ENCODE results near the gene FOSL2.
A peak's percentile ranks its signal among the peaks of the same experiment; 100 is the strongest.

FOSL2 gene

DNA sequence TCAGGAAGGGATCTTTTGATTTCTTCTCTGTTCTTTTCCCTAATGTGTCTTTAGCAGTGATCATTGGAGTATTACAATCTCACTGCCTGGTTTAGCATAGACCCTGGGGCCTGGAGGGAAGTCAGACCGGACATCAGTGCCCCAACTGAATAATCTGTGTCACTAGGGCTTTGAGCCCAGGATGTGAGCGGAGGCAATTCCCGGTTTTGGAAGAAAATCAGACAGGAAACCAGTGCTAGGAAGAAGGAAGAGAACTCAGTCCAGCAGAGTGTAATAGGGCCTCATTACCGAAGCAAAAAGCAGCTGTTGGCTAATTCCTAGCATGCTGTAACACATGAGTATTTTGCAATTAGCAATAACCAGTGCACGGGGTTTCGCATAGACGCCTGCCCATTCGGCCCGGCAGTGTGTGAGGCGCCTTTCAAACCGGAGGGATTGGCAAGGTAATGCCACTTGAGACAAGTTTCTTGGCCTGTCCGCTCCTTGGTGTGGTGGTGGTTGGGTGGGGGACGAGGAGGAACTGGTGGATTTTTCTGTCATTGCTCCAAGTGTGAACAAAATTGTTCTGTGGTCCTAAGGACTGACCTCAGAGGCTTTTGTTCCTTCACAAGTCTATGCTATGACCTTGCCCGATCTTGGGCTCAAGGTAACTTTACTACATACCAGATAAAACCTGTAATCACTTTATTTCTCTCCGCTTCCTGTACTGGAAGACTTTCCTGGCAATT is 2.8 kb downstream of the FOSL2 start:
- no peak for DNase-seq (ENCODE audit: low read depth)

DNA sequence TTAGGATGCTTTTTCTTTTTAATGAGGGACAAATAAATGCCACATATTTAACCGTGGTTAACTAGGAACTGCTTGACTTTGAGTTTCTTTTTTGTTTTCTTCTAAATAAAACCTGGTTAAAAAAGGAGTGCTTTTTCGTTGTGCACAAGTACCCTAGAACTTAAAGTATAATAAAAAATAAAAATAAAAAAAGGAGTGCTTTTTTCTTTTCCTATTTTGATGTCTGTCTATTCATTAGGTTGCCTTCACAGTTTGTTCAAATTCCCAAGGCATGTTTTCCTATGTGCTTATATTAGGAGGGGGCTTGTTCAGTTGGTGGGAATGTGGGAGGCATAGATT is 4.4 kb downstream of the FOSL2 start:
- DNase-seq (ENCODE audit: low read depth): no peak

DNA sequence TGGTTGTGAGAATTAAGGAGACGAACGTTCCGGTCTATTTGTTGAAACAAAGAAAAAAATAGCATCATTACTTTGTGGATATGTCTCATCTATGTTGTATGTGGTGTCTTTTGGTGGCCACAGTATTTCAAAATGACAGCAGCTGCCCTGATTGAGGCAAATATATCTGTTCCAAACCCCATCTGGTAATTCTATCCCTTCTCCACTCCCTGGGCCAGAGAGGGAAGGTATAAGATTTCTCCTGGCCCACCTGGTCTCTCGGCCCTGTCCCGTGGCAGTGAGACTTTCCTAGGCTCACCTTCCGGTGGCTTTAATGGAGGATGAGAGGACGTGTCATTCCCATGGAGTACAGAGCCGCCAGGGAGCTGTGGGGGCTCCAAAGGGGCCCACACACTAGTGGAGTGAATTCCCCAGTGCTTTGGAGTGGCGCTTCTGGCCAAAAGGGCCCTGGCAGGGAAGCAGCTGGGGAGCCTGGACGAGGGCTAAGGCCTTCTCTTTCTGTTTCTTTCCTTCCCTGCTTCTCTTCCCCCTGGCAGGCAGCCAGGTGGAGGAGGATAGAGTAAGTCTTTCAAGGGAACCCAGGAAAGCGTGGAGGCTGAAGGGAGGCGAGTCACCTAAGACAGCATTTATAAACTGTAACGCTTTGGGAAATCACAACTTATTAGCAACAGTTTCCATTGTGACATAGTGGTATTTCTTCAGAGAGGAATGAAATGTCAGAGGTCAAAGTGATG is 5.6 kb downstream of the FOSL2 start:
- no peak for DNase-seq (ENCODE audit: low read depth)

GRCh38 chr2:28399289-28399688 is 6.6 kb downstream of the FOSL2 start:
- no peak for DNase-seq (ENCODE audit: low read depth)

DNA sequence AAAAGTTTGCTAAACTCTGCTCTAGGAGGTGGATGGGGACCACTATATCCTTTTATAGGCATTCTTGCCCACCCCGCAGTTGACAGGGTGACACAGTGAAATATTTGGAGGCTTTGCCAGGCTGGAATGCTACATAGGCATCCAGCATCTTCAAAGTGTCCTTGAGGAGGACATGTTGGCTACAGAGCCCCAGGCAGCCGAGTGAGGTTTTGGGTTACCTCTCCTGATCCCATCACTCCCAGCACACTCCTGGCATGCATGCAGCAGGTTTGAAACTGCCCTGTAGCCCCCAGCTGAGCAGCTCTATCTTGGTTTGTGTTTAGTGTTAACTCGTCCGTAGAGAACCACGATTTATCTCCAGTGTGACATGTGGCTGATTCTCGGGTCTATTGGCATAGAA is 7.3 kb downstream of the FOSL2 start:
- DNase-seq (ENCODE audit: low read depth): no peak

DNA sequence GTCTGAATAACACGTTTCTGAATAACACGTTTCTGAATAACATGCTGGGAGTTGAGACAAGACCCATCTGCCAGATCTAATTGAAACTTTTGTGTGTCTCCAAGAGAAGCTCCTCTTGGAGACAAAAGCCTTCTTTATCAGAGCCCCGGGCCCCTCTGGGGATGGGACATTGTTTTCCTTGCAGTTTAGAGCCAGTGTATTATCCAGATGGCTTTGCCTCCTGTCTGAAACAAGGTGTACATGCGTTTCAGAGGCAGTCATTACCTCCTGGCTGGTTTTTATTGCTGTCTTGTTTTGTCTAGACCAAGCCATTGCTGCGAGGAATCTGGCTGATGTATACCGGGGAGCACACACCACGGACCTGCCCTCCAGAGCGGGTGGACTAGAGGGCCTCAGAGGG is 7.8 kb downstream of the FOSL2 start:
- DNase-seq (ENCODE audit: low read depth): no peak

DNA sequence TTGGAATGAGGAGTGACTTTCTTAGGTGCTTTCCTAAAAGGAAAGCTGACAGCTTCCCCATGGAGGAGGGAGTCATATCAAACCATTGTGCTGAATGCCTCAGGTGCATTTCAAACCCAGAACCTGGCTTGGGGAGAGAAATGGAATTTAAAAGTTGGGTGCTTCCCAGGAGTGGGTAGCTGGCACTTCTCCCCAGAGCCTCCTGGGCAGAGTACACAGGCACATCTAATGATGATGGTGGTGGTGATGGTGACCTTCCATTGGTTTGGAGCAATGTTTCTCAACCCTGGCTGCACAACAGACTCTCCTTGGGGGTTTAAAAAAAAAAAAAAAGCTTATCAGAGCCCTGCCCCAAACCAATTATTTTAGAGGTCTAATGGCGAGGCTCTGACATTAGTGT is 8.3 kb downstream of the FOSL2 start:
- DNase-seq (ENCODE audit: low read depth): no peak

GRCh38 chr2:28401411-28401810 is 8.8 kb downstream of the FOSL2 start:
- DNase-seq (ENCODE audit: low read depth): no peak

DNA sequence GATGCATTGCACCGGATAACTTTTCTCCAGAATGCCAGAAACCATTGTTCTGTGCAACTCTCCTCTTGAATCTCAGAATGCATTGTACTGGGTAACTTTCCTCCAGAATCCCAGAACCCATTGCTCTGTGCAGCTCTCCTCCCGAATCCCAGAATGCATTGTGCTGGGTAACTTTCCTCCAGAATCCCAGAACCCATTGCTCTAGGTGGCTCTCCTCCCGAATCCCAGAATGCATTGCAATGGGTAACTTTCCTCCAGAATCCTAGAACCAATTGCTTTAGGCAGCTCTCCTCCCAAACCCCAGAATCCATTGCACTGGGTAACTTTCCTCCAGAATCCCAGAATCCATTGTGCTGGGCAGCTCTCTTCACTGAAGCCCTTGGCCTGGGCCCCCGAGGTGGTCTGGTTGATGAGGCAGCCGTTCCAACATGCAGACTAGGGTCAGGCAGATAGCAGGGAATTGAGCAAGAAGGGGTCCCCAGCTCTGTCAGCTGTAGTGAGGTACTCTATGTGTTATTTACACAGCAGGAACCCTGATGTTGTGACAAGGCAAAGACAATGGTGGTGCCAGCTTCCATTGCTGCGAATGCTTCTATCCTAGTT is 9.4 kb downstream of the FOSL2 start:
- DNase-seq (ENCODE audit: low read depth): no peak

DNA sequence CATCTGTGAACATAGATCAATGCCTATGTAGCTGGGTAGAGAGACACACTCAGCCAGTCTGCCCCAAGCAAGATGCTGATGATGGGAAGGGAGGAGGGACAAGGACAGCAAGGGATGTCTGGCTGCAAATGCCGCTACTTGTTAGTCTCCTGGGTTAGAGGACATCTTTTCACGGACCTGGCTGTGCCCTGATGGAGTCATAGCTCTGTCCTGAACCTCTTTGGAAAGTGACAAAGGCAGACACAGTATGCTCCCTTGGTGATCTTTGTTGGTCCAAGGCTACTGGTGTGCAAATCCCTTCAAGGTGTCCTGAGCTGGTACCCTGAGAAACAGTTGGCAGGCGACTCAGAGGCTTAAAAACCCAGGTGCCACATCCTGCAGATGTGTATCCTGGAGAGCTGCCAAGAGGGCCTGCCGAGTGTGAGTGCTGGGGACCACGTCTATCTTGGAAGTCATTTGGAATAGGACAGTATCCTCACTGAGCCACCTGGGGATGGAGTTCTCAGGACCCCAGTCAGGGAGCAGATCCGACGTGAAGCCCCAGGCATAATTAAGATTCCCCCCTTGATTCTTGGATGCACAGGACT is 10.8 kb downstream of the FOSL2 start:
- DNase-seq (ENCODE audit: low read depth): no peak

GRCh38 chr2:28404086-28404485 is 11.4 kb downstream of the FOSL2 start:
- no peak for DNase-seq (ENCODE audit: low read depth)

DNA sequence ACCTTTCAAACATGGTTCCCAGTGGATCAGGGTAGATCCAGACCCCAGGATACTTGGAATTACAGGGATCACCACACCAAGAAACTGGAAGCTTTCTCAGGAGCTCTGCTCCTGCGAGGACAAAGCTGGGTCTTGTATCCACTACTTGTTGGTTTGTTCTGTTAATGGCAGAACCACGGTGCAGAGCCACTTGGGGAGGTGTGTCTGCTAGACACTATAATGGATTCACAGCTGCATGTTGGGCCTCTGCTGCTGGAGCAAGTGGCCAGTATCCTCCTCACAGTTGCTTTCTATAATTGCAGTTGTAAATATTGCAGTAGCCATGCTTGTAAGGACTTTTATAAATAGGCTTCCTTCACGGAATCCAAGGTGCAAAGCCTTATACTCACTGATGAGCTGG is 12.9 kb downstream of the FOSL2 start:
- no peak for DNase-seq (ENCODE audit: low read depth)

DNA sequence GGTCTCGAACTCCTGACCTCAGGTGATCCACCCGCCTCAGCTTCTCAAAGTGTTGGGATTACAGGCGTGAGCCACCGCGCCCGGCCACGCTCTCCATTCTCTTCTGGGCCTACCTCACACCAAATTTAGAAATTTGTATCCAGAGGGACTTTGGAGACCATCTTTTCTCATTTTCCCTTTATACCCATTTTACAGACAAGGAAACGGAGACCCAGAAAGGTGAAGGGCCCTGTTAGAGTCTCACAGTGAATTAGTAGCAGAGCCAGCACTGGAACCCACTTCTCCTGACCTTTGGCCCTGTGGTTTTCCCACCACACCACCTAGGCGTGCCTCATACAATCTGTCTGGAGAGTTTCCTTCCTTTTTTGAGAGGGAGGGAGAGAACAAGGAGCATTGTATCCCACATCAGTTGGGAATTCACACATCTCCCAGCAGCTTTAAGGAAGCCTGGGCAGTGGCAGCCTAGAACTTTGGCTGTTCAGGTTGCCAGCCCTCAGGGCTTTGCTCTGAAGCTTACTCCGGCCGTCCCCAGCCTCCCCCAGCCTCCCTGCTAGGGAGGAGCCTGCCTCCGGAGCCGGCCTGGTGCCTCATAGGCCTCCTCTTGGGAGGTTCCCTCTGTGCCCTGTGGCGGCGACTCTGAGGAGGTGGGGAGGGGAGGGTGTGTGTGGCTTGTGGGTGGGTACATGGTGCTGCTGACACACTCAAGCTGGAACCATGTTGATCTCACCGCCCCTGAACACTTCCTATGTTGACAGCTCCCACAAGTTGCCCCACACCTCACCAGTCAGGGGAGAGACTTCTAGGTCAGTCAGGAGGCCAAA is 13.8 kb downstream of the FOSL2 start:
- DNase-seq (ENCODE audit: low read depth): peak; percentile 51

GRCh38 chr2:28407131-28407975 is 14.7 kb downstream of the FOSL2 start:
- DNase-seq (ENCODE audit: low read depth): no peak

GRCh38 chr2:28407976-28408690 is 15.5 kb downstream of the FOSL2 start:
- no peak for DNase-seq (ENCODE audit: low read depth)

DNA sequence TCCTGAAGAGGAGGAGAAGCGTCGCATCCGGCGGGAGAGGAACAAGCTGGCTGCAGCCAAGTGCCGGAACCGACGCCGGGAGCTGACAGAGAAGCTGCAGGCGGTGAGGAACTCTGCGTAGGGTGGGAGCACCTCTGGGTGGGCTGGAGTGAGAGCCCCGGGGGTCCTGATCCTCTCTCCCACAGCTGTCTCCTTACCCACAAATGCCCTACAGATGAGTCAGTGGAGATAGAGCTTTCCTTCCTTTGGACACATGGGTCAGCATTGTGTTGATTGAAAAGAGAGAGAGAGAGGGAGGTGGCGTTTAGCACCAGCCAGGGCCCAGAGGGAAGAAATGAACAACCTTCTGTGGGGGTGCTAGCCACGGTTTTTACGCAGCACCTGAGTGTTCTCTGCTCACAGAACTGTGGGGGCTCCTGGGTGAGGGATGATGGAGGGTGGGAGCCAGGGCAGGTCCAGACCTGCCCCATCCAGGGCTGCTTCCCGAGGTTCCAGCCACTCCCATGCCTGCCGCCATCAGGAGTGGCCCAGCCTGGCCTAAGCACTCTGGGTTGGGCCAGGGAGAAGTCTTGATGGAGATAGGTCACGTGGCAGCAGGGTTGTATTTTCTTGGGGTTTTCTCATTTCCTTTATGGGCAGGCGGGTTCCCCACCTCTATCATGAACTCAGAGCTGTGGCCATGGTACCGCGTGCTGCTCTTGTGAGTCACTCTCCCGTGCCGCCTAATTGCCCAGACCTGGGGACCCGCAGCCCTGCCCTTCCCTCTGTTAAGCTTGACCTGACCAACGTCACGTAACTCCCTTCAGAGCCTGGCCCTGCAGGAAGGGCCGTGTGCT is 16.3 kb downstream of the FOSL2 start:
- peak; percentile 73 for DNase-seq (ENCODE audit: low read depth)

GRCh38 chr2:28411166-28411755 is 18.6 kb downstream of the FOSL2 start:
- no peak for DNase-seq (ENCODE audit: low read depth)

DNA sequence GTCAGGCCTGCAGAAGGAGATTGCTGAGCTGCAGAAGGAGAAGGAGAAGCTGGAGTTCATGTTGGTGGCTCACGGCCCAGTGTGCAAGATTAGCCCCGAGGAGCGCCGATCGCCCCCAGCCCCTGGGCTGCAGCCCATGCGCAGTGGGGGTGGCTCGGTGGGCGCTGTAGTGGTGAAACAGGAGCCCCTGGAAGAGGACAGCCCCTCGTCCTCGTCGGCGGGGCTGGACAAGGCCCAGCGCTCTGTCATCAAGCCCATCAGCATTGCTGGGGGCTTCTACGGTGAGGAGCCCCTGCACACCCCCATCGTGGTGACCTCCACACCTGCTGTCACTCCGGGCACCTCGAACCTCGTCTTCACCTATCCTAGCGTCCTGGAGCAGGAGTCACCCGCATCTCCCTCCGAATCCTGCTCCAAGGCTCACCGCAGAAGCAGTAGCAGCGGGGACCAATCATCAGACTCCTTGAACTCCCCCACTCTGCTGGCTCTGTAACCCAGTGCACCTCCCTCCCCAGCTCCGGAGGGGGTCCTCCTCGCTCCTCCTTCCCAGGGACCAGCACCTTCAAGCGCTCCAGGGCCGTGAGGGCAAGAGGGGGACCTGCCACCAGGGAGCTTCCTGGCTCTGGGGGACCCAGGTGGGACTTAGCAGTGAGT is 19.4 kb downstream of the FOSL2 start:
- no peak for DNase-seq (ENCODE audit: low read depth)

- no peak for DNase-seq (ENCODE audit: low read depth)
Observed at GRCh38 chr2:28412625-28413151, 20.0 kb downstream of the FOSL2 start.

All from T-helper 22 cell (primary cell).